Renal pelvis (tissue), 4 donors: ENCODE measurements around the gene KLHL42. TPM values are rescaled to one million over a fixed set of nuclear protein-coding genes. Genes with fewer than 3 reads are reported as not detected.
A peak's percentile ranks its signal among the peaks of the same experiment; 100 is the strongest.

Source experiments
- DNase-seq: peaks from one replicate; pipeline ENCODE4 v3.0.0-alpha.2; 2013
- polyA plus RNA-seq, 3 donors: library from polyadenylated mRNA; unstranded; fragments of 120-200 nt; gene quantifications; one replicate each; pipeline ENCODE4 v1.2.1, GENCODE V29; 2013; ENCODE audit not compliant: insufficient read length in 3 of 3

The KLHL42 gene
- polyA plus RNA-seq, 3 donors, result 28.0 to 46.0 (median 42.3) TPM

- DNase-seq, result no peak
Measured at GRCh38 chr12:27772328-27773049, 7.5 kb upstream of the KLHL42 start.

- no peak for DNase-seq
Measured at GRCh38 chr12:27777141-27777540, 2.9 kb upstream of the KLHL42 start.

- no peak for DNase-seq
Measured at GRCh38 chr12:27778206-27778605, 1.8 kb upstream of the KLHL42 start.

- DNase-seq, result no peak
Measured at GRCh38 chr12:27779416-27779919, 565 bp upstream of the KLHL42 start.

GRCh38 chr12:27780612-27781408 is 777 bp downstream of the KLHL42 start:
- DNase-seq, result peak; percentile 41

GRCh38 chr12:27781680-27782079 is 1.6 kb downstream of the KLHL42 start:
- DNase-seq, result no peak

- no peak for DNase-seq
Measured at GRCh38 chr12:27782481-27782880, 2.4 kb downstream of the KLHL42 start.

GRCh38 chr12:27785882-27786570 is 6.0 kb downstream of the KLHL42 start:
- DNase-seq, result no peak

- DNase-seq, result no peak
Measured at GRCh38 chr12:27787559-27787958, 7.5 kb downstream of the KLHL42 start.

- no peak for DNase-seq
Measured at GRCh38 chr12:27790179-27790578, 10.1 kb downstream of the KLHL42 start.

GRCh38 chr12:27794818-27795584 is 15.0 kb downstream of the KLHL42 start:
- DNase-seq, result no peak

GRCh38 chr12:27796128-27796527 is 16.1 kb downstream of the KLHL42 start:
- DNase-seq, result no peak

GRCh38 chr12:27797301-27798025 is 17.4 kb downstream of the KLHL42 start:
- no peak for DNase-seq

- DNase-seq, result no peak
Measured at GRCh38 chr12:27800819-27801218, 20.8 kb downstream of the KLHL42 start.

GRCh38 chr12:27801630-27802029 is 21.6 kb downstream of the KLHL42 start:
- no peak for DNase-seq

GRCh38 chr12:27802511-27802910 is 22.5 kb downstream of the KLHL42 start:
- DNase-seq, result no peak

GRCh38 chr12:27802936-27803335 is 22.9 kb downstream of the KLHL42 start:
- DNase-seq, result no peak

GRCh38 chr12:27805238-27805637 is 25.2 kb downstream of the KLHL42 start:
- DNase-seq, result no peak

- no peak for DNase-seq
Measured at GRCh38 chr12:27806259-27806658, 26.2 kb downstream of the KLHL42 start.

GRCh38 chr12:27807063-27807703 is 27.1 kb downstream of the KLHL42 start:
- no peak for DNase-seq

- no peak for DNase-seq
Measured at GRCh38 chr12:27808841-27809240, 28.8 kb downstream of the KLHL42 start.
